ACC112 (cell line): Measurements from ENCODE around the gene CDC7.
A peak's percentile ranks its signal among the peaks of the same experiment; 100 is the strongest.

ENCODE experiments used
- H2AFZ ChIP-seq: fragments of 200-600 bp; sonication (generic); one replicate; pipeline ENCODE4 v1.6.0; 2017; ENCODE audit warnings: antibody characterized with exemption, low read length; ENCODE audit not compliant: unreplicated experiment
- H3K27ac ChIP-seq: fragments of 200-600 bp; sonication (generic); 2 replicates; pipeline ENCODE4 v1.5.1; 2014; ENCODE audit warnings: low read depth, mild to moderate bottlenecking, antibody characterized with exemption, low read length, moderate library complexity
- H3K27me3 ChIP-seq: fragments of 200-600 bp; sonication (generic); 2 replicates; pipeline ENCODE4 v1.6.1; 2014; ENCODE audit warnings: mild to moderate bottlenecking, antibody characterized with exemption, low read length, moderate library complexity, mixed read lengths; ENCODE audit not compliant: insufficient read depth
- H3K36me3 ChIP-seq: fragments of 200-600 bp; sonication (generic); 2 replicates; pipeline ENCODE4 v1.6.1; 2016; ENCODE audit warnings: mild to moderate bottlenecking, antibody characterized with exemption, low read length, moderate library complexity, mixed read lengths; ENCODE audit not compliant: insufficient read depth
- H3K4me1 ChIP-seq: fragments of 200-600 bp; sonication (generic); one replicate; pipeline ENCODE4 v1.6.1; 2016; ENCODE audit warnings: low read length, mixed read lengths; ENCODE audit not compliant: insufficient read depth, unreplicated experiment, control insufficient read depth
- H3K4me3 ChIP-seq: fragments of 200-600 bp; sonication (generic); 2 replicates; pipeline ENCODE4 v1.5.1; 2014; ENCODE audit warnings: mild to moderate bottlenecking, low read depth, low read length
- H3K79me2 ChIP-seq: fragments of 200-600 bp; sonication (generic); one replicate; pipeline ENCODE4 v1.6.0; 2016; ENCODE audit warnings: low read length; ENCODE audit not compliant: control insufficient read depth, unreplicated experiment, insufficient read depth

The CDC7 gene

GRCh38 chr1:91557039-91557690 is 56.5 kb downstream of the CDC7 start:
- Histone ChIP-seq H3K4me3 (no peak overlapping the region), H3K27ac (no peak overlapping the region), H3K4me1 (peaks cover 39% of the 10 kb centered on the region), H3K27me3 (no peaks in the 10 kb centered on the region), H3K79me2 (no peaks in the 10 kb centered on the region), H2AFZ (no peak overlapping the region), H3K36me3 (no peaks in the 10 kb centered on the region)

GRCh38 chr1:91557826-91558225 is 57.2 kb downstream of the CDC7 start:
- peaks cover 33% of the 10 kb centered on the region for H3K4me1 ChIP-seq
- no peak overlapping the region for H3K4me3 ChIP-seq
- H3K27ac ChIP-seq = no peak overlapping the region
- no peaks in the 10 kb centered on the region for H3K79me2 ChIP-seq
- no peaks in the 10 kb centered on the region for H3K27me3 ChIP-seq
- H2AFZ ChIP-seq = no peak overlapping the region
- H3K36me3 ChIP-seq = no peaks in the 10 kb centered on the region

GRCh38 chr1:91559046-91559750 is 58.5 kb downstream of the CDC7 start:
- H2AFZ ChIP-seq = no peak overlapping the region
- no peaks in the 10 kb centered on the region for H3K79me2 ChIP-seq
- peaks cover 22% of the 10 kb centered on the region for H3K4me1 ChIP-seq
- H3K4me3 ChIP-seq = no peak overlapping the region
- no peaks in the 10 kb centered on the region for H3K36me3 ChIP-seq
- no peaks in the 10 kb centered on the region for H3K27me3 ChIP-seq
- H3K27ac ChIP-seq = no peak overlapping the region

- Histone ChIP-seq H3K4me1 (peaks cover 18% of the 10 kb centered on the region), H3K27ac (no peak overlapping the region), H3K4me3 (no peak overlapping the region), H3K36me3 (no peaks in the 10 kb centered on the region), H2AFZ (no peak overlapping the region), H3K79me2 (no peaks in the 10 kb centered on the region), H3K27me3 (no peaks in the 10 kb centered on the region)
These were observed 59.4 kb downstream of the CDC7 start for GRCh38 chr1:91559838-91560565.

- Histone ChIP-seq H3K4me3 (no peak overlapping the region), H3K79me2 (no peaks in the 10 kb centered on the region), H3K36me3 (no peaks in the 10 kb centered on the region), H2AFZ (no peak overlapping the region), H3K4me1 (peaks cover 12% of the 10 kb centered on the region), H3K27me3 (no peaks in the 10 kb centered on the region), H3K27ac (no peak overlapping the region)
These were observed 64.4 kb downstream of the CDC7 start for GRCh38 chr1:91564888-91565701.

GRCh38 chr1:91567583-91567982 is 66.9 kb downstream of the CDC7 start:
- Histone ChIP-seq H3K79me2 (no peaks in the 10 kb centered on the region), H3K4me3 (no peak overlapping the region), H3K4me1 (peaks cover 19% of the 10 kb centered on the region), H3K27ac (no peak overlapping the region), H2AFZ (no peak overlapping the region), H3K27me3 (no peaks in the 10 kb centered on the region), H3K36me3 (no peaks in the 10 kb centered on the region)

GRCh38 chr1:91568261-91568660 is 67.6 kb downstream of the CDC7 start:
- H3K79me2 ChIP-seq = no peaks in the 10 kb centered on the region
- no peak overlapping the region for H3K27ac ChIP-seq
- no peak overlapping the region for H2AFZ ChIP-seq
- H3K4me1 ChIP-seq = peaks cover 19% of the 10 kb centered on the region
- no peak overlapping the region for H3K4me3 ChIP-seq
- no peaks in the 10 kb centered on the region for H3K36me3 ChIP-seq
- H3K27me3 ChIP-seq = no peaks in the 10 kb centered on the region

- H3K27me3 ChIP-seq = no peaks in the 10 kb centered on the region
- H3K36me3 ChIP-seq = no peaks in the 10 kb centered on the region
- peak overlapping the region; percentile 51 for H2AFZ ChIP-seq
- H3K79me2 ChIP-seq = no peaks in the 10 kb centered on the region
- H3K27ac ChIP-seq = peak overlapping the region; percentile 90
- peak overlapping the region; percentile 31; the same call in 1 of the 2 replicates for H3K4me3 ChIP-seq
- peaks cover 19% of the 10 kb centered on the region for H3K4me1 ChIP-seq
These were observed 68.9 kb downstream of the CDC7 start for GRCh38 chr1:91569411-91570119.

- Histone ChIP-seq H3K4me1 (peaks cover 19% of the 10 kb centered on the region), H3K27ac (peak overlapping the region; percentile 90), H2AFZ (peak overlapping the region; percentile 51), H3K36me3 (no peaks in the 10 kb centered on the region), H3K27me3 (no peaks in the 10 kb centered on the region), H3K79me2 (no peaks in the 10 kb centered on the region), H3K4me3 (peak overlapping the region; percentile 27; the same call in 1 of the 2 replicates)
These were observed 69.4 kb downstream of the CDC7 start for GRCh38 chr1:91570120-91570448.

GRCh38 chr1:91572044-91572443 is 71.4 kb downstream of the CDC7 start:
- Histone ChIP-seq H3K36me3 (no peaks in the 10 kb centered on the region), H3K27me3 (no peaks in the 10 kb centered on the region), H3K4me3 (no peak overlapping the region), H3K4me1 (peaks cover 19% of the 10 kb centered on the region), H3K27ac (no peak overlapping the region), H3K79me2 (no peaks in the 10 kb centered on the region), H2AFZ (no peak overlapping the region)
